ENCODE results near the gene GNL1.

Gene GNL1

DNA sequence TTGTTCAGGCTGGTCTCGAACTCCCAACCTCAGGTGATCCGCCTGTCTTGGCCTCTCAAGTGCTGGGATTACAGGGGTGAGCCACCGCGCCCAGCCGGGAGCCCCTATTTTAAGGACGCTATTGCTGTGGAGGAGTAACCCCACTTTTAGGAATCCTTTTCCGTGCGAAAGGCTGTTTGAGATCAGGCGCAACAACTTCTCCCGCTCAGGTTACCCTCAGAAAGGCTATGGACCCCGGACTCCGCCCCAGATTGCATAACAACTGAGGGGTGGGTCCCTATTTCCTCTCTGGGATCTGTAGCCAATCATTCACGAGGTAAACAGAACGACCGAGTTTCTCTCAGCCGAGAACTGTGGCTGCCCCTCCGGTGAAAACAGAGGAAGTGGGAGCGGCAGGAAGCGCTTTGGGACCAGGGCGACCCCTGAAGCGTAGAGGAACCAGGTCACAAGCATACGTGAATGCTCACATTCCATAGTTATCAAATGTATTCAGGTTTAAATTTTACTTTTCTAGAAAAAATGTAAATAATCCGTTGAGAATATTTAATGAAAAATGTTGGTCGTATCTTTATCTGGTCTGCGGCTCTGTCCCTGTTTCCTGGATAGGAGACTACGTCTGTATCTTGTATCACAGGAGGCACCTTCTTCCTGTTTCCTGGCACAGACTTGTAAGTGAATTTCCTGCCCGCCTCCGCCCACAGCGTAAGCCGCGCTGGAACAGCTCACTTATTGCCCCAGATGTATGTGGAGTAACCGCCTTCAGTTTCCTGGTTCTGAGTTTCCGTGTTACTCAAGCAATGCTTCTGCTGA is 40.1 kb downstream of the GNL1 start:
- peak; percentile 98 for DNase-seq (ENCODE audit: low read depth)
- TF ChIP-seq, protein P1, sequence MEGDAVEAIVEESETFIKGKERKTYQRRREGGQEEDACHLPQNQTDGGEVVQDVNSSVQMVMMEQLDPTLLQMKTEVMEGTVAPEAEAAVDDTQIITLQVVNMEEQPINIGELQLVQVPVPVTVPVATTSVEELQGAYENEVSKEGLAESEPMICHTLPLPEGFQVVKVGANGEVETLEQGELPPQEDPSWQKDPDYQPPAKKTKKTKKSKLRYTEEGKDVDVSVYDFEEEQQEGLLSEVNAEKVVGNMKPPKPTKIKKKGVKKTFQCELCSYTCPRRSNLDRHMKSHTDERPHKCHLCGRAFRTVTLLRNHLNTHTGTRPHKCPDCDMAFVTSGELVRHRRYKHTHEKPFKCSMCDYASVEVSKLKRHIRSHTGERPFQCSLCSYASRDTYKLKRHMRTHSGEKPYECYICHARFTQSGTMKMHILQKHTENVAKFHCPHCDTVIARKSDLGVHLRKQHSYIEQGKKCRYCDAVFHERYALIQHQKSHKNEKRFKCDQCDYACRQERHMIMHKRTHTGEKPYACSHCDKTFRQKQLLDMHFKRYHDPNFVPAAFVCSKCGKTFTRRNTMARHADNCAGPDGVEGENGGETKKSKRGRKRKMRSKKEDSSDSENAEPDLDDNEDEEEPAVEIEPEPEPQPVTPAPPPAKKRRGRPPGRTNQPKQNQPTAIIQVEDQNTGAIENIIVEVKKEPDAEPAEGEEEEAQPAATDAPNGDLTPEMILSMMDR (IDR thresholded peaks at IDR 0.05; ENCODE audit: insufficient read depth, low read depth, low read length, missing control alignments): no peak
- peak overlapping the region; percentile 79 for H3K4me3 ChIP-seq (ENCODE audit: low read depth, low read length)

DNA sequence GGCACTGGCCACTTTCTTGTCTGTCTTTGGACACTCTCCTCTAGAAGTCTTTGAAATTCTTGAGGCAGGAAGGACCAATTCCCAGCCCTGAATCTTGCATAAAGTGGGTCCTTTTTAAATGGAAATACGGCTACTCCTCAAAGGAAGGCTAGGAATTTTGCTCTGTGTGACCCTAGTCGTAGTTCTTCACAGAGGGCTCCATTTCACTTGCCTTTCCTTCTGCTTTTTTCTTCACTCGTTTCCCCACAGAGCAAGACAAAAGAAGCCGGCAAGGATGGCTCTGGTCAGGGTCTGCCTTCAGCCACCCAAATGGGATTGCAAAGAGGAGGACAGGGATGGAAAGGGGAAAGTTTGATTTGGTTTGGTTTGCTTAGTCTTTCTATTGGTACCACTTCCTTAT is 41.2 kb downstream of the GNL1 start:
- DNase-seq (ENCODE audit: low read depth): no peak
- H3K4me3 ChIP-seq (ENCODE audit: low read depth, low read length): no peak overlapping the region
- TF ChIP-seq, protein P1 (IDR thresholded peaks at IDR 0.05; ENCODE audit: insufficient read depth, low read depth, low read length, missing control alignments): no peak

DNA sequence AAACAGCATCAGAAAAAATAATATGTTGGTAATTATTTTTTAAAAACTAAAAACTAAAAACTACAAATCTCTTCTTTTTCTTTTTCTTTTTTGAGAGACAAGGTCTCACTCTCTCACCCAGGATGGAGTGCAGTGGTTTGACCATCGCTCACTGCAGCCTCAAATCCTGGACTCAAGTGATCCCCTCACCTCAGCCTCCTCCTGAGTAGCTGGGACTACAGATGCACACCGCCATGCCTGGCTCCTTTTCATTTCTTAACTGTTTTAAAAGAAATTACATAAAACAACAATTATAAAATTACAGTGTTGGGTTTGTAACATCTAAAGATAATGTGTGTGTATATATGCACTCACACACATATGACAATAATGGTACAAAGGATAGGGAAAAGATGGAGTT is 42.8 kb downstream of the GNL1 start:
- TF ChIP-seq, protein P1 (IDR thresholded peaks at IDR 0.05; ENCODE audit: insufficient read depth, low read depth, low read length, missing control alignments): no peak
- DNase-seq (ENCODE audit: low read depth): no peak
- H3K4me3 ChIP-seq (ENCODE audit: low read depth, low read length): no peak overlapping the region

DNA sequence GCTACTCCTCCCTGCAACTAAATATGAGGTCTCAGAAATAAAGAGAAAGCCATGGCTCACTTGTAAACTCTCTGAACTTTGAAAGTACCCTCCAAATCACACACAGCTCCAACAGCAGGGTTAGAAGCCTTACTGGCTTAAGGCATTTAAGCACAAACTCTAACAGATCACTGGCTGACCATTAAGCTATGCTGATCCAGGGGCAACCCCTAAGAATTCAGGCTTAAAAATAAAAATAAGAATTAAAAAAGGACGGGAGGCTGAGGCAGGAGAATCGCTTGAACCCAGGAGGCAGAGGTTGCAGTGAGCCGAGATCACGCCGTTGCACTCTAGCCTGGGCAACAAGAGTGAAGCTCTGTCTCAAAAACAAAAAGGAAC is 45.1 kb downstream of the GNL1 start:
- no peak overlapping the region for H3K4me3 ChIP-seq (ENCODE audit: low read depth, low read length)
- DNase-seq (ENCODE audit: low read depth): no peak
- TF ChIP-seq, protein P1 (IDR thresholded peaks at IDR 0.05; ENCODE audit: insufficient read depth, low read depth, low read length, missing control alignments): no peak

DNA sequence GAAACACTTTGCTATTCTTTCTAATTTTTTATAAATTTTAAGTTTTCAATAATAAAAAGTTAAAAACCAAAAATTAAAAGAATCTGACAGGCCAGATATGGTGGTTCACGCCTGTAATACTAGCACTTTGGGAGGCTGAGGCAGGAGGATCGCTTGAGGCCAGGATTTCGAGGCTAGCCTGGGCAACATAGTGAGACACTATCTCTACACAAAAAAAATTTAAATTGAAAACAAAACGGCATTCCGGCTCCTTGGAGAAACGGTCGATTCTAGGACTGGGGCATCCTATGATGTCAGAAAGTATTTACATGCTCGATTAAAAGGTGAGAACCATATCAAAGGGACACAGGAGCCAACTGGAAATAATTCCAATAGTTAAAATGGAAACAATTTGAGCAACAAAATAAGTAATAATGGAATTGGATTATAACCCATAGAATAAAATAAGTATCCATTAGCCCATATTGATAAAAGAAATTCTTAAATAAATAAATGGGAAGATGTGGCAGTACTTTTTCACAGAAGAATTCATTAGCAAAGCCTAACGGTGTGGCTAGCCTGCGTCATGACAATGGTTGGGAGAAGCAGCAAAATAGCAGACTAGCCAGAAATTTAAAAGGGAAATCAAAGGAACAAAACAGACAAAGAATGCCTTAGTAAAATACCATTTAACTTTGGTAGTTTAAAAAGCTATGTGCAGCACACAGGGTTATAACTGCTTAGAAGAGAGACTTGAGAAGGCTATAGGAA is 45.7 kb downstream of the GNL1 start:
- no peak for DNase-seq (ENCODE audit: low read depth)
- TF ChIP-seq, protein P1 (IDR thresholded peaks at IDR 0.05; ENCODE audit: insufficient read depth, low read depth, low read length, missing control alignments): no peak
- no peak overlapping the region for H3K4me3 ChIP-seq (ENCODE audit: low read depth, low read length)

DNA sequence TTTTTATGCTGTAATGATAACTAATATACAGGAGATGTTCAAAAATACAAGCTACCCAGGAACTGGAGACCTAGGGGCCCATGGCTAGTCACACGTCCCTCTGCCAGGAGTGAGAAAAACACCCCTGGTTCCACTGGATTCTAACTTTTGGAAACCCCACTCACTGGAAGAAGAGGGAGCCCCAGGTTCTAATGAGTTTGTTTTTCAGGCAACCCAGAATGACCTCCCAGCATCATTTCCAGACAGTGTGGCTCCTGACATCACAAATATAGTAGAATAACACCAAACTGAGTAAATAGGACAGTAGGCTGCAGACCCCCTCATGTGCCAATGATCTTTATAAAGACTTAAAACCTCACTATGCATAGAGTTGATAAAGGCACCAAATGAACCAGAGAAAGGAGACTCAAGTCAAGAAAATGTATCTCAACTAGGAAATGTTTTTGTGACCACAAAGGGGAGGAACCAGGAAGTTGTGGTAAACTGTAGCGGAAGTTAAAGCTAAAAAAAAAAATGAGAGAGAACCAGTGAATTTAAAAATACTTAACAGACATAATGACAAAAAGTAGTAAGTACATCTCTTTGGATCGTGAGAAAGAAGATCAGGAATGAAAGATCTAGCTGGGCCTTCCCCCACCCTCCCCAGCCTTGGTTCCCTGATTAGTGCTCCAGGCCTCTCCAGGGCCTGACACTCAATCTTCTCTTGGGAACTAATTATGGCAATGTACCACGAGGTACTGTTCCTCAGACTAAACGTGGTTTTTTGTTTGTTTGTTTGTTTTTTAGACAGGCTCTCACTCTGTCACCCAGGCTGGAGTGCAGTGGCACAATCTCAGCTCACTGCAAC is 47.2 kb downstream of the GNL1 start:
- H3K4me3 ChIP-seq (ENCODE audit: low read depth, low read length): peak overlapping the region; percentile 40
- DNase-seq (ENCODE audit: low read depth): peak; percentile 86

More for the DNA sequence above, 47.2 kb downstream of the GNL1 start:
- TF ChIP-seq, protein P1 (IDR thresholded peaks at IDR 0.05; ENCODE audit: insufficient read depth, low read depth, low read length, missing control alignments): no peak

Data from GM12865 (cell line).